CD4-positive, alpha-beta T cell treated with Interferon alpha-2 for 1 hour (primary cell): Measurements from ENCODE around the gene CD1E.
"Not testable (repeated sequence)": the region's sequence is repeated elsewhere in the genome, so short reads cannot be mapped to it uniquely, and the experiment has no call there.

Source experiments
- DNase-seq, 2 donors: peaks; one replicate each; pipeline ENCODE4 v3.0.0-alpha.2; 2020 to 2022

CD1E gene

DNA sequence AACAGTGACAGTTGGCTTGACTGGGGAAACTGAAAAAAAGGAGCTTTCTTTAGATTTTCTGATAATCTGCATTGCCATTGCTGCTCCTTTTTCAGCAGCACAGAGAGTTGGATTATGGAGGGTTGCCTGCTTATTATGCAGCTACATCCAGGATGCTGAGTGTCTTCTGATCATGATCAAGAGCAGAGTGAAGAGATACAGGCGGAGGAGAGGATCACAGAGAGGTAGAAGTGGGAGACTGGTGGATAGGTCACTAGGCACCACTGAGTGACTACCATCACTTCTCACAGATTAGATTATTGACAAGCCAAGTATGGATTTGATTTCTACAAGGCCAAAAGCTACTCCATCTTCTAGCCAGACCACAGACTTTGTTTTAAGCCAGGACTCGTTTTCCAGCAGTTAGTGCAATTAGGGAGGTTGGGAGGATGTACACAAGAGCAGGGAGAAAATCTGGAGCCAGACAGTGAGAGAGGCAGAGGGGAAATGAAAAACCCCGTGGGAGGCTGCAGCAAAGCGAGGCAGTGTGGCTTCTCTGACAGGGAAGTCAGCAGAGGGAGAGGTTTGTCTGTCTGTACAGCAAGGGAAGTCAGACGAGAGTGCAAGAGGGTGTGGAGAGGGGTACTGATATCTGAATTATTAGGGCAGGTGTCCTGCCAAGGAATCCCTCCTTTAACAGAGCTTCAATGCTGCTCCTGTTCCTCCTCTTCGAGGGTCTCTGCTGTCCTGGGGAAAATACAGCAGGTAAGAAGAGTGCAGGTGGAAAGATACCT, at the start of gene CD1E:
TSS of gene CD1E (plus strand) at position 592 of the 773 bp plus-strand sequence. CDS start at position 687, 95 bp downstream.
- no peak for DNase-seq

DNA sequence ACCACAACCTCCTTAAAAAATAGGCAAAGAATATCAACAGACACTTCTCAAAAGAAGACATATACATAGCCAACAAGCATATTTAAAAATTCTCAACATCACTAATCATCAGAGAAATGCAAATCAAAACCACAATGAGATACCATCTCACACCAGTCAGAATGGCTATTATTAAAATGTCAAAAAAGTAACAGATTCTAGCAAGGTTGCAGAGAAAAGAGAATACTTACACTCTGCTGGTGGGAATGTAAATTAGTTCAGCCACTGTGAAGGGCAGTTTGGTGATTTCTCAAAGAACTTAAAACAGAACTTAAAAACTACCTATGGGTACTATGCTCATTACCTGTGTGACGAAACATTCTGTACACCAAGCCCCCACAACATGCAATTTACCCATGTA, 43.1 kb upstream of the CD1E start:
- no peak for DNase-seq

DNA sequence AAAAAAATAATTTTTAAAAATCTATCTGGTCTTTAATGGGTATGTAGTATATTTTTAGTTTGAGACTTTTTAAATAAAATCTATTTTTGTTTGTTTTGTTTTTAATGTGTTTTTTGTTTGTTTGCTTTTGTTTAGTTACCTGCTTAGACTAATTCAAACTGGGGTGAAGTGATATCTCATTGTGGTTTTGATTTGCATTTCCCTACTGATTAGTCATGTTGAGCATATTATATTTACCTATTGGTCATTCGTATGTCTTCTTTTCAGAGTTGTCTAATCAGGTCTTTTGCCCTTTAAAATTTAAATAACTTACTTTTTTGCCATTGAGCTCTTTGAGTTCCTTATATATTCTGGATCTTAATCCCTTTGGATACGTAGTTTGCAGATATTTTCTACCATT, 42.6 kb upstream of the CD1E start:
- no peak for DNase-seq

DNA sequence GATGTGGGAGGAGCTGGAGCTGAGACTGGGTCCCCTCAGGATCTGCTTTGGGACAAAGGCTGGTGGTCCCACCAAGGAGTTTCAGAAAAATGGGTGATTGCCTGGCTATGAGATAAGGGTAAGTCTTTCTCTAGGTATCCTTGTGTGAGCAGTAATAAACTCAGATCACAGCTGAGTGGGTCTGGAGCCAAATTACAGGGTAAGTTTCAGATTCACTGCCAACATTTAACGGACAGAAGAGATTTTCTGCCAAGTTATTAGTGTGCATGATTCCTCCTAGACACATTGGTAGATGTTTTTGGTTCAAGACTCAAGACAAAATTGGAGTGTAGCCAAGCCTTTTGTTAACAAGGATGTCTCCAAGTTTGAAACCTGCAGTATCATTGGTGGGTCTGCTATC, 29.8 kb upstream of the CD1E start:
- DNase-seq: no peak

DNA sequence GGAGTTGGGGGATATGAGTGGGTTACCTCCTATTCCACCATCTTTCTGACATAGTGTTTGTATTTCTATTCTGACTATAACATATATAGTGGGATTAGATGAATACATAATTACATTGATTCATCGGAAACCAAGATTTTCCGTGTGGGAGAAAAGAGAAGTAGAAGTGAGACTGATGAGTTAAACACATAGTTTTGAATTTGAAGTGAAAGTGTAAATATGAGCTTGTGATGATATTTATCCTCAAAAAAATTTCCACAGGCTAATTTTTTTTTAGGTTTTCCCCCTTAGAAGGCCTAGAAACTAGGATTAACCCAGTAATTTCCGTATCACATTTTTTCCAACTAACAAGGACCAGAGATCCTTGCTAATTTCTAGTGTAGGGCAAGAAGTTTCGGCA, 29.3 kb upstream of the CD1E start:
- DNase-seq: no peak

DNA sequence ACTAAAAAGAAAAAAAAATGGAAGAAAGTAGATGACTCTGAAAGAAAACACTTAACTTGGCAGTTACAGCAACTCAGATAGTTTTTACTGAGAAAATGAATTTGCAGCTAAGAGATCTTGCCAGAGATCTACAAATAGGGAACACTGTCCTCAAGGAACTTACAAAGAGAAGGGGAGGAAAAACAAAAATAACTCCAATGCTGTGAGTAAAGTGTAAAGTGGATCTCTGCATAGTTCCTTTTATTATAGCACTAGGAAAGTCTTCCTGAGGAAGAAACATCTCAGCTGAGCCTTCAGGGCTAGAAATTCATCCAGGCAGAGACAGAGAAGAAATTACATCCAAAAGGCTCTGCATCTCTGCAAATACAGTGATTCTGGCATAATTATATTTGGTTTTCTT, 26.2 kb upstream of the CD1E start:
- DNase-seq: no peak

DNA sequence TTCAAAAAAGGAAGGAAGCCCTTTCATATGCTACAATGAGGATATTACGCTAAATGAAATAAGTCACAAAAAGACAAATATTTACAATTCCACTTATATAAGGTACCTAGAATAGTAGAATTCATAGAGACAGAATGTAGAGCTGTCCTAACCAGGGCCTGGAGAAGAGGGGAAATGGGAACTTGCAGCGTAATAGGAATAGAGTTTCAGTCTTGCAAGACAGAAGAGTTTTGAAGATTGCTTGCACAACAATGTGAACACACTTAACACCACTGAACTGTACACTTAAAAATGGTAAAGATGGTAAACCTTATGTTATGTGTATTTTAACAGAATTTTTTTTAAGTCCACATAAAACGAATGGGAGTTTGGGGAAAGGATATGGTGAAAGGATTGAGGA, 25.3 kb upstream of the CD1E start:
- no peak for DNase-seq

DNA sequence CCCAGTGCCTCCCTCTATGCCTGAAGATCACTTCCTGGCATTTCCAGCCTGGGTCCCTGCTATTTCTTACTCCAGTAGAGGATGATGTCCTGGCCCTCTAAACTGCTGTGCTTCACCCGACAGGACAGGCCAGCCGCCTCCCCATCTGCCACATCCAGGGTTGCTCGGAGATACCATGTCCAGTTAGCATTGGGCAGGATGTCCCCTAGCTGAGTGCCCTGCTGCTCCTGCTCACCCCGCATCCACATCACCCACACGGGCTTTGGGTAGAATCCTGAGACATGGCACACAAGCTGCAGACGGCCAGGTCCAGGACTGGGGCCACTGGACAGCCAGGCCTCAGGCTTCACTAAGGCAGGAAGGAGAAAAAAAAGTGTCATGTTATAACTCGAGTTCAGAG, 24.4 kb upstream of the CD1E start:
- DNase-seq: no peak

DNA sequence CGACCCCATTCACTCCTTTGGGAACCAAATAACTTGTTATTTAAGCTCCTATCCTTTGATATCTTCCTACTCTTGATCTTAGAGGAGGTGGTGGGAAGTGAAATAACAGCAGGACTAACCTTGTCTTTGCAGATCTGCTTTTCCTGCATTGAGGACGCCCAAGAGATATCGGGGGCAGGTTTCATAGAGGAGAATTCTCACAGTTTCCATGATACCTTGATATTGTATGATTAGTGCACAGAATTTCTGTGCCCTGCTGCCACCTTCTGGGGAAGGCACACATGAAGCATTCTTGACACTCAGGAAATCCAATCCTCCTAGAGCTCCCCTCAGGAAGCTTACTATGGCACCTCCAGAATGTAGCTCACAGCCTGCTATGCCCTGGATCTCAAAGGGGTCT, 24.0 kb upstream of the CD1E start:
- DNase-seq: peak; percentile 5 to 11

DNA sequence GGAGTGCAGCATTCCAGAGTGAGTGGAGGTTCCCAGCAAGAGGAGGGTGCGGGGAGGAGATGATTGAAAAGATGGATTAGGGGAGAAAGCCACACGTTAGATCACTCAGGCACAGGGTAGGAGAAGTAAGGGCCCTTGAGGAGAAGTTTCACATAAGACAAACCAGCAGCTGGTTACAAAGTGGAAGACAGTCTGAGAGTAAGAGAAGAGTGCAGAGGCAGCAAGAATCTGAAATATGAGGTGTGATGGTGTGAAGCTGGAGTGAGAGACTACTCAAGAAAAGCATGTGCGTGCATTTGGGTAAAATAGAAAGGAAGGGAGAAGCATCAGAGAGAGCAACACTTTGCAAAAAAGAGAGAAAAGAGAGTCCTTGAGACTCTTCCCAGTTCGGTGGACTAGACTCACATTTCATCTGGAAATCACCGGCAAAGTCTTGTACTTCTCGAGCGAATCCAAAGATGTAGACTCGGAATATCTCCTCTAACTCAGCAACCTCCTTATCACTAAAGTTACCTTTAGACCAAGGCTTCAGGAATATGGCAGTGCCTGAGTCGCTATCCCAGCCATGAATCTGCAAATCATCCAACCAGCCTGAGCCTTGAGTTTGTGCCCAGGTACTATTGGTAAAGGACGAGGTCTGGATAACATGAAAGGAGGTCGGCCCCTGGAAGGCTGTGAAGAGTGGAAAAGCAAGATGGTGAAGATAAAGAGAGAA, 23.1 kb upstream of the CD1E start:
- no peak for DNase-seq

DNA sequence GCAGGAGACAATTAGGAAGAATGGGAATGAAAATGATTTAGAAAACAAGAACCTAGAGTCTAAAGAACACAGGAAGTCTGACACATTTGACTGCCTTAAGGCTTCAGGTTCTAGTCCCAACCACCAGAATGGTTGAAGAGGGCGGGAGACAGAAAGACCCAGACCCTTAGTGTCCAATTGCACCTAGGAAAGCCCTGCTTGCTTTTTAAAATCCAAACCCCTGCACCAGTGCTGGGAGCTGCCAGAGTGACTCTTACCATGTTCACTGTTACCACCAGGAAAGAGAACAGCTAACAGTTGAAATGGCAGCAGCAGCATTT, 22.6 kb upstream of the CD1E start:
- DNase-seq: no peak

DNA sequence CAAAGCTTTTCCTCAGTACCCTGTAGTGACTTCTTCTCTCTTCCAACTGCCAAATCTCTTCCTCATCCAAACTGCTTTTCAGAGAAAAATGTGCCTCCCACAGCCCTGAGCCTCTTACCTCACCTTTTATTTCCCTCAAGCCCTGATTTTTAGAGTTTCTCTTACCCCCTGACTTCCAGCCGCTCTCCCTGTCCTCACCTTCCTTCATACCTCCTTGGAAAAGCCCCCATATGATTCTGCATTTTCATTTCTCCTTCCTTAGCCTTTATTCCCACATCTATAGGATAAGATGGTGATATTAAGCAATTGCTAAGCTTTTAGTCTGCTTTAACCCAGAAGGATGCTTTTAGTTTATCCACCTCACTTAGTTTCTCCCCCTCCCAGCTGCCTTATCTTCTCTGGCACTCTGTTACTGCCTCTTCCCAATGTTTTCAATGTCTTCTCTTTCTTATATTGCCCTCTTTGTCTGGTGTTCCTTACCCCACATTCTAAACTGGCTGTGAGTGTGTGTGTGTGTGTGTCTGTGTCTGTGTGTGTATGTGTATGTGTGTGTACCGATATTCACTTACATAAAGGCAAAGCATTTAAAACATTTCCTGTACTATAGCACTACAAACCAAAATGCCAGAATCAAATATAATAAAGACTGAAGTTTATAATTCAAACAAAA, 22.1 kb upstream of the CD1E start, which contains the start of gene CD1B:
TSS of gene CD1B (minus strand) at position 51 of the 670 bp plus-strand sequence. CDS start 108 bp downstream, outside the sequence.
- DNase-seq: no peak

DNA sequence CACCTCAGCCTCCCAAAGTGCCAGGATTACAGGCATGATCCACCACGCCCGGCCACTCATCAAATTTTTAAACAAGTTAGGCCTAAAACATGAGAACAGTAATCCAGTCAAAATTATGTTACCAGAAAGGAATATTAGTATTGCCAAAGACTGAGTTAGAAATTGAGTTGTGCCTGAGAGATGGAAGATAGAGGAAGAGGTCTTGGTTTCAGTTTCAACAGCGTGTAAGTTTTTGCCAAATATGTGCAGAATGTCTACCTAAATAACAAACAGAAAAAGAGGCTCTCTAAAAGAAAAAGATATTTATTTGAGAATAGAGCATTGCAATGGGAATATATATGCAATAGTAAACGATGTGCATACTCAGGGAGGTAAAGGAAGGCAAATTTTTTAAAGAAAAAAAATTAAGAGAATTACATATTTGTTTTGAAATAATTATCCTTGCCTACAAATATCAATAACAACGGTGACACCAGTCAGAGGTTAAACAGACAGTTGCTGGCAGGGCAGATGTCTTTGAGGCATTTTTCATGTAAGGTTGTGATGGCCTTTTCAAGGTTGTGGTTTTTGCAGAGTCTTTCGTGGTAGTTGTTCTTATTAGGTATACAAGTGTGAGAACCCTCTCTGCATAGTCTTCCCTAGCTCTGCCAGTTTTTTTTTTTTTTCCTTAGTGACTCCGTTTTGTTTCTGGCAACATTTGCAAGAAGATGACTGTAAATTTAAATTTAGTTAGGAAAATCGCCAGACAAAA, 20.1 kb upstream of the CD1E start:
- no peak for DNase-seq

DNA sequence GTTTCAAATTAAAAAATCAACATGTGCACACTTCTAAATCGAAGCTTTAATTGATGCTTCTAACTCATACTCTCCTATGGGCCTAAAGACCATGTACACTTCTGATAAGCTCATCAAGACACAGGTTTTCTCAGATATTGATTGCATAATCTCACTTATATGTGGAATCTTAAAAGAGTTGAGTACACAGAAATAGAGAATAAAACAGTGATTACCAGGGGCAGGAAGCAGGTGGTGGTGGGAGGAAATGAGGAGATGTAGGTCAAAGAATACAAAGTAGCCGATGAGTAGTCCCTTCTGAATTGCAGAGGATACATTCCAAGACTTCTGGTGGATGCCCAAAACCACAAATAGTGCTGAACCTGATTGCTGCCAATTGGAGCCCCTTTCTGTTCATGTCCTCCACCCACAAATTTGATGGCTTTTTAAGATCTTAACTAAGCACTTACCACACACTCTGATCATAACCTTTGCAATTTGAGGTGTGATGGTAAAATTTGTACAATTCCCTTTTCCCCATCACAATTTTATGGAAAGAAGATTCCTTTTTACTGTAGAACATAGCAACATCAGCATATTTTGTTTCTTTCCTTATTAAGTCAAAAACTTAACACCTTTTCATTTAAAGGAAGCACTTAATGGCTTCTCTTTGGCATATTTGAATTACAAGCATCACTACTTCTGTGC, 19.0 kb upstream of the CD1E start:
- no peak for DNase-seq

DNA sequence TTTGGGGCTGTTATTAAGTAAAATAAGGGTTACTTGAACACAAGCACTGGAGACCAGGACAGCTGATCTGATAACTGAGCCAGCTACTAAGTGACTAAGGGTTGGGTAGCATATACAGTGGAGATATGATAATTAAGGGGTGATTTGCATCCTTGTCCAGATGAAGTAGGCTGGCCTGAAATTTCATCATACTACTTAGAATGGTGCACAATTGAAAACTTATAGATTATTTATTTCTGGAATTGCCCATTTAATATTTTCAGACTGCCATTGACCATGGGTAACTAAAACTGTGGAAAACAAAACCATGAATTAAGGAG, 18.5 kb upstream of the CD1E start:
- no peak for DNase-seq

DNA sequence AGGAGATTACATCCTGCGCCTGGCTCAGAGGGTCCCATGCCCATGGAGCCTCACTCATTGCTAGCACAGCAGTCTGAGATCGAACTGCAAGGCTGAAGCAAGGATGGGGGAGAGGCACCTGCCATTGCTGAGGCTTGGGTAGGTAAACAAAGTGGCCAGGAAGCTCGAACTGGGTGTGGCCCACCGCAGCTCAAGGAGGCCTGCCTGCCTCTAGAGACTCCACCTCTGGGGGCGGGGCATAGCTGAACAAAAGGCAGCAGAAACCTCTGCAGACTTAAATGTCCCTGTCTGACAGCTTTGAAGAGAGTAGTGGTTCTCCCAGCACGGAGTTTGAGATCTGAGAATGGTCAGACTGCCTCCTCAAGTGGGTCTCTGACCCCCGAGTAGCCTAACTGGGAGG, 17.3 kb upstream of the CD1E start:
- DNase-seq: not testable (repeated sequence)

DNA sequence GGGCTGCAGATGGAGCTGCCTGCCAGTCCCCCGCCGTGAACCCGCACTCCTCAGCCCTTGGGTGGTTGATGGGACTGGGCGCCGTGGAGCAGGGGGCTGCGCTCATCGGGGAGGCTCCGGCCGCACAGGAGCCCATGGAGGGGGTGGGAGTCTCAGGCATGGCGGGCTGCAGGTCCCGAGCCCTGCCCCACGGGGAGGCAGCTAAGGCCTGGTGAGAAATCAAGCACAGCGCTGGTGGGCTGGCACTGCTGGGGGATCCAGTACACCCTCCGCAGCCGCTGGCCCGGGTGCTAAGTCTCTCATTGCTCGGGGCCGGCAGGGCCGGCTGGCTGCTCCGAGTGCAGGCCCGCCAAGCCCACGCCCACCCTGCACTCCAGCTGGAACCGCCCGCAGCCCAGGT, 4.7 kb upstream of the CD1E start:
- DNase-seq: not testable (repeated sequence)

DNA sequence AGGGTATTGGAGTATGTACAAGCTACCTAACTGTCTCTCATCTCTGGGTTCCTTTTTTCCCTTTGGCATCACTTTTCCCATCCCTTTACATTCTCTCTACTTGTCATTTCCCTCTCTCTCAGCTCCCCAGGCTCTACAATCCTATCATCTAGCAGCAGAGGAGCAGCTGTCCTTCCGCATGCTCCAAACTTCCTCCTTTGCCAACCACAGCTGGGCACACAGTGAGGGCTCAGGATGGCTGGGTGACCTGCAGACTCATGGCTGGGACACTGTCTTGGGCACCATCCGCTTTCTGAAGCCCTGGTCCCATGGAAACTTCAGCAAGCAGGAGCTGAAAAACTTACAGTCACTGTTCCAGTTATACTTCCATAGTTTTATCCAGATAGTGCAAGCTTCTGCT, 561 bp downstream of the CD1E start:
- DNase-seq: no peak

DNA sequence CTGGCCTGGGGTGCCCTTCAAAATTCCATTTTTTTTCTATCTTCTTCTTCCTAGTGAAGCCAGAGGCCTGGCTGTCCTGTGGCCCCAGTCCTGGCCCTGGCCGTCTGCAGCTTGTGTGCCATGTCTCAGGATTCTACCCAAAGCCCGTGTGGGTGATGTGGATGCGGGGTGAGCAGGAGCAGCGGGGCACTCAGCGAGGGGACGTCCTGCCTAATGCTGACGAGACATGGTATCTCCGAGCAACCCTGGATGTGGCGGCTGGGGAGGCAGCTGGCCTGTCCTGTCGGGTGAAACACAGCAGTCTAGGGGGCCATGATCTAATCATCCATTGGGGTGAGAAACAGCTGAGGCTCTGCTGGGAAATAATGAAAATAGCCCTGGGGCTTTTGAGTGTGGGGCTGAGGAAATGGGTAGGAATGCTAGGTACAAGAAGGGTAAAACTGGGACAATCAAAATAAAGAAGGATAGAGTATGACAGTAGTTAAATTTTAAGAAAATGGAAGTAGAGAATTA, 2.1 kb downstream of the CD1E start:
- no peak for DNase-seq

DNA sequence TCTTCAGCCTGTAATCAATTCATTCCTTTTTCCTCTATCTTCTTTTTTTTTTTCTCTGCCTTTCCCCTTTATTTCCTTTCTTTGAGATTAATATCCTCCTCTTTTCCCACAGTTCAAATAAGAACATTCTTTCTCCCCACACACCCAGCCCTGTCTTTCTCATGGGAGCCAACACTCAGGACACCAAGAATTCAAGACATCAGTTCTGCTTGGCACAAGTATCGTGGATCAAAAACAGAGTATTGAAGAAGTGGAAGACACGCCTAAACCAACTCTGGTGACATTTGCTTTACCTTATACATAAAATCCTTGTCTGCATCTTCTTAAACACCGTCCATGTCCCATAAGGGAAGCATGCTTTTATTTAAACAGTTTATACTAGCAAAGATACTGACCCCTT, 2.9 kb downstream of the CD1E start:
- no peak for DNase-seq

DNA sequence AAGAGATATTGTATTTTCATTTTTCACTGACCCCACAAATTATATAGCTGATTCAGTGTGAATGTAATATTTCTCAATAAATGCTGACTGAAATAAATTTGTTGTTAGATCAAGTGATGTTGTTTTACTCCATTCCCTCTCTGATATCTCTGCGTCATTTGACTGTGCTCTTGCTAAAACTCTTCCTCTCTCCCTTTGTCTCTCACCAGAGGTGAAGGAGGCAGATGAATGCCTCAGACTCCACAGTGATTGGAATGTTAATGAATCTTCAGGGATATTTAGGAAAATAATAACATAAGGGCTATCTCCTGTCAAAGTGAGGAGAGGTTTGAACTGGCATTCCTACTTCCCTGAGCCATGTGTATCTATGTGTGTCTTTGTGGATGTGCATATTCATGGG, 3.7 kb downstream of the CD1E start:
- no peak for DNase-seq

DNA sequence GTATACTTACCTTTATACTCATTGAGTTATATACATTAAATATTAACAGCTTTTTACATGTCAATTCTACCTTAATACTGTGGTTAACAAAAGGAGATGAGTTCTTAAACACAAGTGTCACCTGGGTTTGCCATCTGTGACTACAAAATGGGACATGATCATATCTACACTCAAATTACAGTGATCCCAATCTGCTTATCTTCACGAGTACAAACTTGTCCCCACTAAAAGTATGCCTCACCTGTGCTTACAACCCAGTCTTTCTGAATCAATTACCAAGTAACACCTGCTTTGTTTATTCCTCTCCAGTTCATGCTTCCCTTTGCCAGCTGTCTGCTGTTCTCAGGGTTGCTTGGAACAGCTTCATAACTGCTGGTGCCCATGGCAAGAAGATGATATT, 8.8 kb downstream of the CD1E start:
- DNase-seq: no peak

DNA sequence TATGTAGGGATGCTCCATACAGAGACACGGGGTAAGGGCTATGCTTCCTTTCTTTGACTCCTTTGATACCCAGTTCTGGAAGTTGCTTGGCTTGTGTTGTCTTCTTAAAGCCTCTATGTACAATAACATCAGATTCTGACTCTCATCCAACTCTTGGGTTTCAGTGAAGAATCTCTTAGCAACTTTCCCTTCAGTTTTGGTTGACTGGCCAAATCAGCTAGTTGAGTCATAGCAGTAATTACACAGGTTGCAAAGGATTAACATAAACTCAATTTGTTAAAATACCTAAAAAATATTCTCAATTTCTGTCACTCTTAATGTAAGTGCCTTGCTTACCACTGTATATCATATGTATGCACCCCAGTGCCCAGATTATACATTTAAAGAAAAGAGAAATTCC, 9.2 kb downstream of the CD1E start:
- no peak for DNase-seq
